ENCODE data around the gene TLNRD1.
"Not testable (repeated sequence)": the region's sequence is repeated elsewhere in the genome, so short reads cannot be mapped to it uniquely, and the experiment has no call there.

The TLNRD1 gene

DNA sequence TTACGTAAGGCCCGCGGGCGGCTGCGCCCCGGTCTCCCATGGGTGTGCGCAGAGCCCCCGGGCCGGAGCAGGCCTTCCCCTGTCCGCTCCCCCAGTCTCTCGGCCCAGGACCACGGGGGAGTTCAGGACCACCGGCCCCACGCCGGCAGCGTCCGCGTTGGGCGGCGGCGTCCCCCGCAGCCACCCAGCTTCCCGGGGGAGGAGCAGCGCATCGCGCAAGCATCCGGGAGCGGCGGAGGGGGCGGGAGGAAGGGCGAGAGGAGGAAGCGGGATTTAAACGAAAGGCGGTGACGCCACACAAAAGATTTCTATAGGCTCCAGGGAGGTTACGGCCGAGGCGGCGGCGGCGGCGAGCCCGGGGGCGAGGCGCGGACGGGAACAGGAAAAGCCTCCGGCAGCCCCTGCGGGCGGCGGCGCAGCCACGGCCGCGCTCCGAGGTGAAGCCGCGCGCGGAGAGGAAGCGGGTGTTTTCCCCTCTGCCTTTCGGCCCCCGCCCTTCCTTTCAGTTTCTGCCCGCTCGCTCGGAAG, at the start of gene TLNRD1:
Gene TLNRD1, plus strand, starts transcription at position 300 of the 528 bp plus-strand sequence. CDS start 1,349 bp downstream, outside the sequence.
- DNase-seq (ENCODE audit: low read depth in 2 of 2): peak; percentile 75 to 76

DNA sequence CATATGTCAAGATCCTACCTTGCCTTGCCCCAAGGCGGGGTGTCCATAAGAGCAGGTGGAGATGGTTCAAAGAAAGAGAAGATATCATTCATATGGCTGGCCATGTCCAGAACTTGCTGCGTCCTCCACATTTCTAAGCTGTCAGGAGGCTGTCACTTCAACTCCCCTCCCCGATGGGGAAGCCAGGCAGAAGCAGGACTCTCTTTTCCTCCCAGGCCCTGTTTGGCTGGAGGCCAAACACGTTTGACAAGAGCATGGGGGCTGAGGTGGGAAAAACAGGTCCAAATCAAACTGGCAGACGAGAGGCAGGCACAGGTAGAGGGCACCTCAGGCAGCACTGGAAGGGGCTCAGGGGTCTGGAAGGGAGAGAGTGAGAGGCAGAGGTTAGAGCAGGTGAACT, 48.8 kb upstream of the TLNRD1 start:
- DNase-seq (ENCODE audit: low read depth in 2 of 2): no peak

DNA sequence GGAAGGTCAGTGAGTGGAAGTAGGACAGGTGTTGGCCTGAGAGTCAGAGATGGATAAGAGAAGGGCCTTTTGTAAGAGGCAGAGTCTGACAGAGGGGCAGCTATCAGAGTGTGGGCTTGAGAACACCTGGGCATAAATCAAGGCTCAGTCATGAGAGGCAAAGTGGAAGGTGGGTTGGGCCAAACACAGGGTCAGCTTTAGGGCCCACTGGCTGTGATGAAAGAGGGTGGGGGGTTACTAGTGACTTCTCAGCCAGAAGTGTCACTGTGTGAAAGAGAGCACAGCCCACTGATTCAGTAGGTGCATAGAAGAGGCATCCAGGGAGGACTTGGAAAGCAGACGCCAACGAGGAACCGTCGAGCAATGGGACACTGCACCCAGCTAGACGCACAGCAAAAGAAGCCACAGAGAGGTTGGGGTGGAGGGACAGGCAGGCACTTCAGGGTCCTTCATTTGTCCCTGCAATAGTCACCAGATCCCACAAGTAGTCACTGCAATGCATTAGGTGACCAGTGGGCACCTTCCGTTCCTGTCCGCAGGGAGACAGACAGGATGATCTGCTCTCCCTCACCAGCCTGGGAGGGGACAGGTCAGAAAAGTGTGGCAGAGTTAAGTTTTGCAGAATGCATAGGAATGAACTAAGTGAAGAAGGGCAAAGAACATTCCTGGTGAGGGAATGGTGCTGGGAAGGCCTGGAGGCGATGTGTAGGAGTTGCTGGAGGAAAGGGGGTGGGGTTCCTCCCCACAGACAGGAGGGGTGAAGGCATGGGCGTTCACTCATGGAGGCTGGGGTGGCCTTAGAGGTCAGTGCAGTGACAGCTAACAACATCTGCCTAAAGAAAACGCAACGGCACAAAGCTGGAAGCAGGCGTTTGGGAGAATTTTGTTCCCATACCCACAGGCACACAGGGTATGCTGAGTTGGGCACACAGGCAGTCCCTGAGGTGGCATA, 47.4 kb upstream of the TLNRD1 start:
- DNase-seq (ENCODE audit: low read depth in 2 of 2): no peak

DNA sequence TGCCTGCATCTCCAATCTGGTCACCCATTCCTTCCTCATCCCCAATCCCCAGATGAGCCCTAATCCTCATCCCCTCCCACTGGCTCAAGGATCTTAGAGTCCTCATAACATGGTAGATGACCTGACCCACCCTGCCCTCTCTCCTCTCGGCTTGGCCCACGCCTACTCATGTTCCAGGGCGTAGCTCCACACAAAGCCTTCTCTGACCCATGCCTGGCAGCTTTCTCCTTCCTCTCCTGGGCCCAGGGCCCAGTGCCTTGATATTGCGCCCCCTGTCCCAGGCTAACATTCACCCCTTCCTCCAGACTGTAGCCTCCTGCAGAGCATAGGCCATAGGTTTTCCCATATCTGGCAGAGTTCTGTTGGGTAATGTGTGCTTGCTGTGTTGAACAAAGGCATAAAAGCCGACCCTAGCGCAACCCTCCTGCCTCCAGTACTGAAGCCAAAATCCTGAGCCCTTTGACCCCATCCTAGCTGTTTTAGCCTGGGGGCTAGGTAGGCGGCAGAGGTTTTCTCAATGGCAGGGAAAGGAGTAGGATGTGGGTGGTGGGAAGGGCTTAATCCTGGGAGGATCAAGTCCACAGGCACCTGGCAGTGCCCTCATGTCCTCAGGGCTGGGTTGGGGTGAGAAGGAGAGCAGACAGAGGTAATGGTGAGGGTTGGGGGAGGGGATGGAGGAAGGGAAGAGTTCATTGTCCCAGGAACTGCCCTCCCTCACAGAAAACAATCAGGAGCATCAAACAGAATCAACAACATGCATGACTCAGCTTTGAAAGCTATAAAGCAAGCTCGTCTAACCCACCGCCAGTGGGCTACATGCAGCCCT, 46.6 kb upstream of the TLNRD1 start:
- no peak for DNase-seq (ENCODE audit: low read depth in 2 of 2)

DNA sequence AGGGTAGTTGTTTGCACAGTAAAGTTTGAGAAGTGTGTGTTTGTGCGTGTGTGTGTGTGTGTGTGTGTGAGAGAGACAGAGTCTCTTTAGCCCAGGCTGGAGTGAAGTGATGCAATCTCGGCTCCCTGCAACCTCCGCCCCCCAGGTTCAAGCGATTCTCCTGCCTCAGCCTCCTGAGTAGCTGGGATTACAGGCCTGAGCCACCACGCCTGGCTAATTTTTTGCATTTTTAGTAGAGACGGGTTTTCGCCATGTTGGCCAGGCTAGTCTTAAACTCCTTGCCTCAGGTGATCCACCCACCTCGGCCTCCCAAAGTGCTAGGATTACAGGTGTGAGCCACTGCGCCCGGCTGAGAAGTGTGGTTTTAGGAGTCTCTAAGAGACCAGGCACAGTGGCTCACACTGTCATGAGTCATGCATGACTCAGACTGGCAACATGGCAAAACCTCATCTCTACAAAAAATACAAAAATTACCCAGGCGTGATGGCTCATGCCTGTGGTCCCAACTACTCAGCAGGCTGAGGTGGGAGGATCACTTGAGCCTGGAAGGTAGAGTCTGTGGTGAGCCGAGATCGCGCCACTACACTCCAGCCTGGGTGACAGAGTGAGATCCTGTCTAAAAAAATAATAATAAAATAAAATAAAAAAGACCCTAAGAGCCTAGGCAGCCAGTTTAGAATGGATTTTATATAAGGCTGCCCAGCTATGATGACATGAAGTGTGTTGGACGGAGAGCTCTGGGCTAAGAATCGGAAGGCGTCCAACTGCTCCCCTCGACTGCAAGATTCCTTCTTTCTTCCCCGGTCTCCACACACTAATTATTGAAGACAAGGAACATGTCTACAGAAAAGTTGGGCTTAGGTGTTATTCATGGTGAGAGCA, 44.9 kb upstream of the TLNRD1 start:
- peak; percentile 32 to 40 for DNase-seq (ENCODE audit: low read depth in 2 of 2)

DNA sequence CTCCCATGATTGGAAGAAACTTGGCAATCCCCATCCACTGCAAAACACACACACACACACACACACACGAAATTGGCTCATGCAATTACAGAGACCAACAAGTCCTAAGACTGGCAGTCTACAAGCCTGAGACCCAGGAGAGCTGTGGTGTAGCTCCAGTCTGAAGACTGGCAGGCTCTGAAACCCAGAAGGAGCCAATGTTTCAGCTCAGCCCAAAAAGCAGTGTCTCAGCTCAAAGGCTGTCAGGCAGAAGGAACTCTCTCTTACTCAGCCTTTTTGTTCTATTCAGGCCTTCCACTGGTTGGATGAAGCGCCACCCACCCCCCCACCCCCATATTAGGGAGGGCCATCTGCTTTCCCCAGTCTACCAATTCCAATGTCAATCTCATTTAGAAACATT, 43.2 kb upstream of the TLNRD1 start:
- DNase-seq (ENCODE audit: low read depth in 2 of 2): no peak

DNA sequence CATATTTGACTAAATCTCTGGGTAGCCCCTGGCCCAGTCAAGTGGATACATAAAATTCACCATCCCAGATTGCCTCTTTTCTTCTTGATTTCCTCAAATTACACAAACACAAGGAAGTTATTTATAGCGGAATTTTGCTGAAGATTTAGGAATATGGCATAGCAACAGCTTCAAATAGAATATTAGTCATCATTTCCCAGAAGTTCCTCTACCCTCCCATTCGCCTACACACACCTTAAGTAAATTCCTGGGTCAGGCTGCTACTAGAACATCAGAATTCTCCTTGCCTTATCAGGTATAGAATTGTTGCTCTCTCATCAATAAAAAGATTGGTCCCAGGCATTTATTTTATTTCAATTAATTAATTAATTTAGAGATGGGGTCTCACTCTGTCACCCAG, 42.7 kb upstream of the TLNRD1 start:
- no peak for DNase-seq (ENCODE audit: low read depth in 2 of 2)

DNA sequence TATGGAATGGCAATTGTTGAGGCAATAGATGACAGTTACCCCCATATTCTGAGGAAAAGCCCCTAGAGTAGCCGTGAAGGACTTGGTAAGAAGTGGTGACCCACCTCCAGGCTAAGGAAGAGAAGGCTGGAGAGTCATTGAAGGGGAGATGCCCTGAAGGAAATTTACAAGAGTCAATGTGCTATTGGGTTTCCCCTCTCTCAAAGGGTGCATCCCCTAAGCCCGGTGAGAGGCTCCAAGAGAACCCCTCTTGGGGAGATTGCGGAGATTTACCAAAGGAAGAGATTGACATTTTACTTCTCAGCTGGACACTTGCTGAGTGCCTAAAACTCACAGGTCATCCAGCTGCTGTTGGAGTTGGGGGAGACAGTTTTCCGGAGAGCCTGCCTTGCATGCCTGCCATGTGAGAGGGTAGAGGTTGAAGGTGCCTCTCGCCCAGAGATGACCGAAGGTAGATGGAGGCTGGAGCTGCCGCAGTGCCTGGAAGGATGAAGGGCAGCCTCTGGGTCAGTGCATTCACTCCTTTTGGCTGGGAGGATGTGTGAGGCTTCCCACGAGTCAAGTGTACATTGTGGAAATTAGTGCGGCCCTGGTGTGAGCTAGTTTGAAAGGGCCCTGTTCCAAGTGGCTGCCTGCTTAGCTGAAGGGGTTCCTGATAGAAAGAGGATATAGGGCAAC, 41.8 kb upstream of the TLNRD1 start:
- DNase-seq (ENCODE audit: low read depth in 2 of 2): no peak

DNA sequence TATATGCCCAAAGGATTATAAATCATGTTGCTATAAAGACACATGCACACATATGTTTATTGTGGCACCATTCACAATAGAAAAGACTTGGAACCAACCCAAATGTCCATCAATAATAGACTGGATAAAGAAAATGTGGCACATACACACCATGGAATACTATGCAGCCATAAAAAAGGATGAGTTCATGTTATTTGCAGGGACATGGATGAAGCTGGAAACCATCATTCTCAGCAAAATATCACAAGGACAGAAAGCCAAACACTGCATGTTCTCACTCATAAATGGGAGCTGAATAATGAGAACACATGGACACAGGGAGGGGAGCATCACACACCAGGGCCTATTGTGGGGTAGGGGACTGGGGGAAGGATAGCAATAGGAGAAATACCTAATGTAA, 35.3 kb upstream of the TLNRD1 start:
- not testable (repeated sequence) for DNase-seq (ENCODE audit: low read depth in 2 of 2)

DNA sequence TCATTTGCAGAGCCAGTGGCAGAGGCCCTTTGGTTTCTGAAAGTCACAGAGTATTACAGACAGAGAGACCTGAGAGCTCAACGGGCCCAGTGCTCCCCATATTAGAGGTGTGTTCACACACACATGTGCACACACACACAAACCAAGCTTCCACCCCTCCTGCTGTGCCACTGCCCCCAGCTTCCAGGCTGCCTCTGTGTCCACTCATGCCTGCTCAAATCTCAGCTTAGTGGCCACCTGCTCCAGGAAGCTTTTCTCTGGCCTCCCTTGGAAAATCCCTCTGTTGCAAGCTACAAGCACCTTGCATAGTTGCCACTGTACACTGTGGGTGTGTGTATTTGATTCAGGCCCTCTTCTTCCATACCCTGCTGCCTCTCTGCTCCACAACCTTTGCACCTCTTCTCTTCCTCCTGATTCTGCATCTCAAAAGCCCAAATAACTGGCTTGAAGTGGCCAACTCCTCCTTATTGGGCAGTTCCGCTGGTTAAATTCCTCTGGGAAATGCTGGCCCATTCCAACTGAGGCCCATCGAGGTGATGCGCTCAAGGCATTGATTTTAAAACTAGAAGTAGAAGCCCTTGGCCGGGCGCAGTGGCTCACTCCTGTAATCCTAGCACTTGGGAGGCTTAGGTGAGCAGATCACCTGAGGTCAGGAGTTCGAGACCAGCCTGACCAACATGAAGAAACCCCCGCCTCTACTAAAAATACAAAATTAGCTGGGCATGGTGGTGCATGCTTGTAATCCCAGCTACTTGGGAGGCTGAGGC, 34.1 kb upstream of the TLNRD1 start:
- no peak for DNase-seq (ENCODE audit: low read depth in 2 of 2)

DNA sequence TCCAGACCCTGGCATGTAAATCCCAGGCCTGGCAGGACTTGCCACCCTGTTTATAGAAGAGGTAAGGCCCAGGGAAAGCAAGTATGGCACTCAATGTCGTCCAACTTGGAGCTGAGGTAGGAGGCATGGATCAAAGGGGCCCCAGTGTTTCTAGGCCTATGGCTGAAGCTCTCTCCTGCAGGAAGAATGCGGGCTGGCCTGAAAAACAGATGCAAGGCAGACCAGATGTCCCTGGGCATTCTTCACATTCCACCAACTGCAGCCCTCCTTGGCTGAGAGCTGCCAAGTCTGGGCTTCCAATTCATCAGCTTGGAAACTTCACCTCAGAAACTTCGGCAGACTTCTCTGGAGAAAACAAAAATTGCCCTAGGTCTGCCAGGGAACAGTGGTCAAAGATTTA, 33.3 kb upstream of the TLNRD1 start:
- DNase-seq (ENCODE audit: low read depth in 2 of 2): no peak

DNA sequence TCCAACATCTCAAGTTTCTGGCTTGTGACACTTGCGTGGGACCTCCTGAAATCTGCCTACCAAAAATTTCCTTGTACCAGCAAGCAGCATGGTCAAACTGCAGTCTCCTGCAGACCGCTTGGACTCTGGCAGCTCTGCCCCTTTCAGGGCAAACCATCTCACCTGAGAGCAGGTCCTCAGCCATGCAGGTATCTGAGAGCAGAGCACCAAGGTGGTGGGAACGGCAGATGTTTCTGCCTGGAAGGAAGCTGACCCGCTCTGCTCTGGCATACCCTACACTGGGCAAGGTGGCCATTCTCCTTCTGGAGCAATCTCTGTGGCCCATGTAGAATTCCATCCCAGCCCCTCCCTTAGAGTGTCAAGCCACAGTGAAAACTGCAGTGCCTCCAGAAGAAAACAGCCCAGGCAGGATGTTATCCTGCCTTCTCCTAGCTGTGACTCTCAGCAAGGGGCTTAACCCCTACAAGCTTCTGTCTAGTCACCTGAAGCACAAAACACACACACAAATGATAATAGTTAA, 32.7 kb upstream of the TLNRD1 start:
- no peak for DNase-seq (ENCODE audit: low read depth in 2 of 2)

DNA sequence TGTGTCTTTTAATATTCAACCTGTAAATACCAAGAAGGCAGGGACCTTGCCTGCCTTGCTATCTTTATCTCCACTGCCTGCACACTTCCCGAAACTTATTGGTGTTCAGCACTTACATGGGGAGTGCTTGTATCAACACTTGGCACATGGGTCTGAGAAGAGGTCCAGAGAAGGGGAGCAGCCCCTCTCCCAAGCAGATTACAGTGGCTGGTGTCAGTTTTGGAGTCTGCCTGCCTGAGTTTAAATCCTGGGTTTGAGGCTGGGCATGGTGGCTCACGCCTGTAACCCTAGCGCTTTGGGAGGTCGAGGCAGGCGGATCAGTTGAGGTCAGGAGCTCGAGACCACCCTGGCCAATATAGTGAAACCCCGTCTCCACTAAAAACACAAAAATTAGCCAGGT, 31.4 kb upstream of the TLNRD1 start:
- DNase-seq (ENCODE audit: low read depth in 2 of 2): no peak

DNA sequence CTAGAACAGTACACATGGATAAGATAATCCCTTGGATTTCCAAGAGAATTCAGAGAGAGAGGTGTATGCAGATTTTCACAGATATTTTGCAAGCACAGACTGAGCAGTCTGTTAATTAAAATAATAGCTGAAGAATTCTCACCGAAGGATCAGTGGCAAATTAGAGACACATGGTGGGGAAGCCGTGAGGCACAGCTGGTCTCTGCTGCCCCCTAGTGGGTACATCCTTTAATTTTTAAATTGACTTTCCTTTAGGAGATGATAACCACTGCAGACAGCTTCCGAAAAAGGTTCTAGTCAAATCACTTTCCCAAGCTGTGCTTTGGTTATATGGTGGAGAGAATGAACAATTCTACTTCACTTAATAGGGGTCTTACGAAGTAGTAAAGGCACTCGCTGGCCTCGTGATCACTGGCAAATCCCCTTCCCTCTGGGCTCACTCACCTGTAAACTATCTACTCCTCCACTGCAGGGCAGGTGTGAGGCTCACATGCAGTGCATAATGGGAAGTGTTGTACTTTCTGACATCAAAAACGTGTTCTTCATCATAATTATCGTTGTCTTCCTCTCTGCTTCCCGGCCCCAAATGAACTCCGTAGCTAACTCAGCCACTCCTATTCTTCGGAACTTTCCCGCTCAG, 30.6 kb upstream of the TLNRD1 start:
- peak; percentile 24 to 29 for DNase-seq (ENCODE audit: low read depth in 2 of 2)

DNA sequence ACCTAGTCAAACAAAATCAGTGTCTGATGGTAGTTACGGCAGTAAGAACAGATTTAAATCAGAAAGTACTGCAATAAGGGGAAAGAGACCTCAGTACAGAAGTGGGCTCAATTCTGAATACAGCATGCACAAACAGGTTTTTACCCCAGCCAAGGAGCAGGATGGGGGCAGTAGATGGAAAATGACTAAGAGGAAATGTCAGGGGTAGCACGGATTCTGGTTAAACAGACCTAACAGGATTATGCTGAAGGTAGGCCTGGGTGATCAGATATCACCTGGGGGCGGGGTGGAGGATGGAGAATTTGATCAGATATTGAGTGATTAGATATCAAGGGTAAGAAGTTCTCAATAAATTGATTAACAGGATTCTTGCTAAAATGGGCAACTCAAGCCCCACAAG, 30.1 kb upstream of the TLNRD1 start:
- no peak for DNase-seq (ENCODE audit: low read depth in 2 of 2)

DNA sequence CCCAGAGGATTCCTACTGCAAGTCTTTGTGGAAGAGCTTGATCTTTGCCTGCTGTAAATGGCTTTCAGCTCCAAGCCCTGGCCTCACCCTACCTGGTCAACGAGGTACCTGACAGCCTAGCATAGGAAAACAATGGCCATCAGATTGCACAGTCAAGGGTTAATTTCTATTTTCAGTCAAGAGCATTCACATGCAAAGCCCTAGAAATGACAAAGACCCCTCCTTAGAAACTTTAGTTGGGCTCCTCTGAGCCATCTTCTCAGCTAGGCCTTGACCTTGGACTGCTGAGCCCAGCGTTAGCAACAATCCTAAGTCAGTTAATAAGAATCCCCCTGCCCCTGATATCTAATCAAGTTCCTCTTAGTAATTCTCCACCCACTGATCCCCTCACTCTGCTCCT, 29.6 kb upstream of the TLNRD1 start:
- DNase-seq (ENCODE audit: low read depth in 2 of 2): no peak

DNA sequence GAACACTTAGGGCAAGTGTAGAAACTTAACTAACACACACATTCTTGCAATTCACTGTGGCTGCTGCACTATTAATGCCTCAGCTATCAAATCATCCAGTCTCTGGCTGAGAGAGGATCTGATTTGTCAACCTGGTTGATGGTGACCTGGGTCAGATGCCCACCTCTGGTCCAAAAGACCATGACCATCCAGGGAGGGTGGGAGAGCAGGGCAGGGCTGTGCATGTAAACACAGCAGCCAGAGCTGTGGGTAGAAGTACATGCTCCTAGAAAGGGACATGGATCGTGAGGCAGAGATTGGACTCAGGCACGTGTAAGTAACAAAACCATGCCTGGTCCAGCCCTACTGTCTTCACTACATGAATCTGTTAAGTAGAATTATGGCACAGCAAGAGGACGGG, 28.4 kb upstream of the TLNRD1 start:
- DNase-seq (ENCODE audit: low read depth in 2 of 2): no peak

DNA sequence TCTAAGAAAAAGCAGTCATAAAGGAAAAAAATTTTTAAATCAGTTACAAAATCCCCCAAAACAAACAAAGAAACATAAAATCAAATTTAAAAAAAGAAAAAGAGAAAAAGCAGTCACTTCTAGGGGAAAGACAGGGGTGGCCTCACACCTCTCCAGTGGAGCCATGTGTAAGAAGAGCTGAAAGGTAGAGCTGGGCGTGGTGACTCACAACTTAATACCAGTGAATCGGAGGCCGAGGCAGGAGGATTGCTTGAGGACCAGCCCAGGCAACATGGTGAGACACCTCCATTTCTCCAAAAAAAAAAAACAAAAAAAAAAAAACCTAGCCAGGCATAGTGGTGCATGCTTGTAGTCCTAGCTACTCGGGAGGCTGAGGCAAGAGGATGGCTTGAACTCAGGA, 25.8 kb upstream of the TLNRD1 start:
- DNase-seq (ENCODE audit: low read depth in 2 of 2): no peak

DNA sequence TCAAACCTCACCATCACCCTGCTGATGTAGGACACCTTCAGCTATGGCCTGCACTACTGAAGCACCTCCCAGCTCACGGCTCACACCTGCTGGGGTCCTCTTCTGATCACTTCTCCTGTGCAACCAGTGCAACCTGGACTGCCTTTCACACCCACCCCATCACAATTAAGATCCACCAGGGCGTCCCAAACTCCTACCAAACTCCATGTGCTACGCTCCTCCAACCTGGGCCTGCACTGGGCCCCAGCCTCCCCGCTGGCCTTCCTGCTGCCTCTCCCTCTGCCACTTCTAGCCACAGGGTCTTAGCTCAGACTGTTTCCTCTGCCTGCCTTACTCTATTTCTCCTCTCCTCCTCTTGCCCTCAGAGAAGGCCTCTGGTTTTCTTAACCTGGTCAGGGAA, 23.9 kb upstream of the TLNRD1 start:
- no peak for DNase-seq (ENCODE audit: low read depth in 2 of 2)

Data from stimulated activated CD8-positive, alpha-beta memory T cell treated with anti-CD3 and anti-CD28 coated beads, Interleukin-2, amount 100 ng/mL, for 48 hours (primary cell).